Upper lobe of left lung (tissue), 4 donors: ENCODE measurements around the gene TRPM7.

Source experiments
- CTCF ChIP-seq, 6 experiments: fragments of 450-650 bp in 4 of 6; fragments of 200-600 bp in 2 of 6; sonication (generic) in 2 of 6; IDR thresholded peaks; one replicate each; pipeline ENCODE4 v1.5.1; 2016 to 2019; ENCODE audit warnings: antibody characterized with exemption in 6 of 6
- POLR2AphosphoS5 ChIP-seq, 2 donors: sonication (generic); formaldehyde crosslinking; IDR thresholded peaks; one replicate each; pipeline ENCODE4 v1.5.1; 2017; ENCODE audit warnings: antibody characterized with exemption in 2 of 2

- TF ChIP-seq CTCF (IDR thresholded peaks at IDR 0.05) (no peak), POLR2AphosphoS5 (IDR thresholded peaks at IDR 0.05) (no peak)
Measured at GRCh38 chr15:50519740-50520425, 166.7 kb downstream of the TRPM7 start.
